Activated CD8-positive, alpha-beta memory T cell treated with anti-CD3 and anti-CD28 coated beads, Interleukin-2, amount 50 U/mL, for 48 hours (primary cell): ENCODE measurements around the gene SMIM36.
"Not testable (repeated sequence)": the region's sequence is repeated elsewhere in the genome, so short reads cannot be mapped to it uniquely, and the experiment has no call there.

ENCODE experiments used
- DNase-seq: peaks from one replicate; pipeline ENCODE4 v3.0.0-alpha.2; 2020

SMIM36 gene

DNA sequence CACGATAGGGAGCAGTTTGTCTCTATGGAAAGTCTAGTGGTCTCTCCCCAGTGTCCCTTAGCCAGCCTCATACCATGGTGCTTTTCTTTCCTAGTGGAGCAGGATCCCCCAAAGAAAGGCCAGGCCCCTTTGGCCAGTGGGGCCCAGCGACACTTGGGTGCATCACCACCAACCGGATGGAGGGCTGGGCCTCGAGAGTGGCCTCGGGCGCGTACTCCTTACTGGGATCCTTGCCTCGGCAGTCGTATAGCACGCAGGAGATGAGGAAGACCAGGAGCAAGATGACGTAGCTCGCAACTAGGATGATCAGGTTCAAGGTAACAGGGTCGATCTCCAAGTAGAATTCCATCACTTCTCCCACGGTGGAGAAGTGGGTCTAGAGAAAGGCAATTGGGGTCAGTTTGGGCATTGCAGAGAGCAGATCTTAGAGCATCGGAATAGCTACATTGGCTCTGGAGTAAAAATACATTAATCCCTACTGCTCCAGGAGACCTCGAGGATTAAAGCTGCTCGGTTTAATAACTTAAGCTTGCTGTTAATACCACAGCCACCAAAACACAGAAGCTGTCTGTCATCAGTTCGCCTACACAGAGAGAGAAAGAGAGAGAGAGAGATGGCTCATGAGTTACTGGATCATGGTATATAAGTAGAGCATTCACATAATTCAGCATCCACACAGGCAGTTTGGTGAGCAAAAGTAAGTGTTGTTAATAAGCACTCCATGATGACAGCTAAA is at the start of gene SMIM36:
Gene SMIM36, minus strand, starts transcription at position 467 of the 736 bp plus-strand sequence.
- no peak for DNase-seq

DNA sequence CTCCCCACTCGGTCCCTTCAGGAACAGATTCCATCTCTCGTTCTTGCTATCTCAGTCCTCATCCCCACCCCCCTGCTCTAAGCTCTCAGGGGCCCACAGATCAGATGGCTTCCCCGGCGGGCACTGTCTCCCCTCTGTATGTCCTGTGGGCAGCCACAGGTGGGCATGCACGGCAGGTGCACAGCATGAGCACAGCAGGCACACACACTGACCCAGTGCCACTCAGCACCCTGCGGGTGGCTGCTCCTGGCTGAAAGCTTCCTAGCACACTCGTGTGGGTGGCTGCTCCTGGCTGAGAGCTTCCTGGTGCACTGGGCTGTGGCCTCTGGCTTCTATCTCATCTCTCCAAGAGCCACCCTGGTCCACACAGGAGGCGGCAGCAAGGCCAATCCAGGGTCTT is 44.5 kb upstream of the SMIM36 start:
- DNase-seq = no peak

DNA sequence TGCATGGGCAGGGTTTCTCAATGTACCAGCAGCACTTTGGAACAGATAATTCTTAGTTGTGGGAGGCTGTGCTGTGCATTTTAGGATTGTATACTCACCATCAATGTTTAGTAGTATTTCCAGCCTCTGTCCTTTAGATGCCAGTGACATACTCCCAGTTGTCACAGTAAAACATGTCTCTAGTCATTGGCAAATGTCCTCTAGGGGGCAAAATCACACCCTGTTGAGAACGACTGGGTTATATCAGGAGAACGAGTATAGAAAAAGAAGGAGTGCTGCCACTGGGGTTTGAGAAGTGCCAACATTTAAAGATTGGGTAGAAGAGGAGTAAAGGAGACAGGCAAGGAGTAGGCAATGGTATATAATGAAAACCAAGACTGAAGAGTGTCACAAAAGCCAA is 37.9 kb upstream of the SMIM36 start:
- no peak for DNase-seq

DNA sequence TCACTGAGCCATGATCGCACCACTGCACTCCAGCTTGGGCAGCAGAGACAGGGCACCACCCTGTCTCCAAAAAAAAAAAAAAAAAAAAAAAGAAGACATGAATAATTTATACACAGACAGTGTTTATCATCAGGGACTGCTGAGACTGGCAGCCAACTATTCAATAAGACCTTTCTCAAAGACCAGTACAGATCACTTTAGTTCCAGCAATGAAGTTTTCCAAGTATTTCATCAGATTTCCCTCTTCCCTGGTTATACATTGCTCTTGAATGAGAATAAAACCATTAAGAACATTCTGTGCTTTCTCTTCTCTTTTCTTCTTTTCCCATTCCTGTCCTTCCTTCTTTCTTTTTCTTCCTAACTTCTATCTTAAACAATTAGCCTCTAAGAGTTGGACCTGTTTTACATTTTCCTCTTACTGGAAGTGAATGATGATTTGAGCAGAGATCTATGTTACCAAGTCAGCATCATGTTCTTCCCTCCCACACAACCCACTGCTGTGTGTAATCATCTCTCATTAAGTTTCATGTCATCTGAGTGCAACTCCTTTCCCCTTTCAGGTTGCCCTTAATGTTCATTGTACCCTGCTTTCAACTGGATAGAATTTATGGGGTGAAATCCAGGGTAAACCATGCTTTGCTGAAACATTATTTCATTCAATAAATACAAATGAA is 35.9 kb upstream of the SMIM36 start:
- no peak for DNase-seq

DNA sequence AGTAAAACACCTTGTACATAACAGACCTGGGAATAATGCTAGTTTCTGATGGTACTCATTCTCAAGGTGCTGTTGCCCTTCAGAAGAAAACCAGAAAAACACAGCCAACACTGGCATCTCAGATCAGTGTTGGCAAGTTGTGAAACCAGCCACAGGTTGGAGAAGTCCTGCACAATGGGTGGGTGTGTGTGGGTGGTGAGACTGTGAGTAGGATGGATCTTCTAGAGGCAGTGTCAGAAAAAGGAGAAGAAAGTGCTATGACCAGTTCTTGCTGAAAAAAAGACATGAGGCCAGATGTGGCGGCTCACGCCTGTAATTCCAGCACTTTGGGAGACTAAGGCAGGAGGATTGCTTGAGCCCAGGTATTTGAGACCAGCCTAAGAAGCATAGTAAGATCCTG is 35.2 kb upstream of the SMIM36 start:
- DNase-seq = no peak

DNA sequence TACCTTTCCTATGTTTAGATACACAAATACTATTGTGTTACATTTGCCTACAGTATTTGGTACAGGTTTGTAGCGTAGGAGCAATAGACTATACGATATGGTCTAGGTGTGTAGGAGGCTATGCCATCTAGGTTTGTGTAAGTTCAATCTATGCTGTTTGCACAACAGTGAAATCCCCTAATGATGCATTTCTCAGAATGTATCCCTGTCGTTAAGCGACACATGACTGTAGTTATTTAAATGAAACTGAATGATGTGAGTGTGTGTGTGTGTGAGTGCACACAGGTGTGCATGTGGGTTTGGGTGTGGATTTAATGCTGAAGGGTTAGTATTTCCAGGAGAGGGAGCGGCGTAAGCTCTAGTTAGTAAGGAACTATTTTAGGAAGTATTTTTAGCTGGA is 34.6 kb upstream of the SMIM36 start:
- no peak for DNase-seq

DNA sequence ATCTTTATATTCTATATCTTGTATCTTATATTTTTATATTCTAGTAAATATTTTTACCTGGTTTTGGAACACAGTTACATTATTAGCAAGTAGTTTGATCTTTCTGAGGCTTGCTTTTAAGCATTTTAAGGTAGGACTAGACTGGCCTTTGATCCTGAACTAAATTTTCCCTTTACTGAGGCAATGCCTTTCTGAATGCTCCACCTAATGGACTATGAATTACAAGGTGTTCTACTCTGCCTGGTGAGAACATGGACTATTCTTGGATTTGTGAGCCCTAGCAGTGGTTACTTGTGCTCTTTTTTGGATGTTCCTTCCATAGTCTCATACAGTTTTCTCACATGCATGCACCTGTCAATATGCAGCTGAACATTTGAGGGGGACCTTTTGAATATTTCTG is 32.5 kb upstream of the SMIM36 start:
- no peak for DNase-seq

DNA sequence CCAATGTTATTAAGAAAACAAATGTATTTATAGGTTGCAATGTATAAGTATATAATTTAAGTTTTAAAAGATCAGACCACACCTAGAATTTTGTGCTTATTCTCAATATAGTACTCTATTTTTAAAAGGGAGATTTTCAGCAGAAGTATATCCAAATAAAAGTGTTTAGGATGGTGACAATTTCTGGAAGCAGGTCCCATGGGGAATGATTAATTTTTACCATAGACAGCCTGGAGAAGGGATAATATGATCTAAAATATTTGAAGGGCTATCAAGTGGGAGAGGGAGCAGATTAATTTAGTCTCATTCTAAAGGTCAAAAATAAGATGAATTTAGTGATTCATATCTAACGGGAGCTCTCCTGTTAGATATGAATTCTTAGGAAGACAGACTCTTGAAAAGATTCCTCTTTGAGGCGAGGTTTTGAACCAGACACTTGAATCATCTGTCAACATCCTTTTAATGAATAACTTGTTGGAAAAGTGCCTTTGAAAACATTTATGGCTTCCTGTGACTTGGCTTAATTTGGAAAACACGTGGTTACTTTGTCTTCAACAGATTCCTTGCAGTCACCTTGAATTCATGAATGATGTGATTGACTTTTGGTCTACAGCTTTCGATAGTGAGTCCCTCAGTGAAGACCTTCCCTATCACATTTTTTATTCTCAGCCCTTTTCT is 29.3 kb upstream of the SMIM36 start:
- DNase-seq = no peak

DNA sequence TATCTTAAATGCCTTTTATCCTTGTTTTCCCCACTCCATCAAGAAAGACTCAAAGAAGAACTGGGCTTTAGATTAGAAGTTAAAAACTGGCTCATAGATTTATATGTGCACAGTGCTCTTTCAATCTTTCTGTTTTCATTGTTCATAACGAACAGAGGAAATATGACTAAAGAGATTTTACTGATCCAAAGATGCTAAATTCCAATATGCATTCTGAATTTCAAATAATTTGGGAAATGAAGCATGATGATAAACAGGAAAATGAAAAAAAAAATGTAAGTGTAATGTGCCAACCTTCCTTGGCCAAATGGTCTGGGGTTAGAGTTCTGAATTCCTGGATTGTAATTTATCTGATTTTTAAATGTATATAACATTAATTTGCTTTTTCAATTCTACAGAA is 25.0 kb upstream of the SMIM36 start:
- DNase-seq = no peak

DNA sequence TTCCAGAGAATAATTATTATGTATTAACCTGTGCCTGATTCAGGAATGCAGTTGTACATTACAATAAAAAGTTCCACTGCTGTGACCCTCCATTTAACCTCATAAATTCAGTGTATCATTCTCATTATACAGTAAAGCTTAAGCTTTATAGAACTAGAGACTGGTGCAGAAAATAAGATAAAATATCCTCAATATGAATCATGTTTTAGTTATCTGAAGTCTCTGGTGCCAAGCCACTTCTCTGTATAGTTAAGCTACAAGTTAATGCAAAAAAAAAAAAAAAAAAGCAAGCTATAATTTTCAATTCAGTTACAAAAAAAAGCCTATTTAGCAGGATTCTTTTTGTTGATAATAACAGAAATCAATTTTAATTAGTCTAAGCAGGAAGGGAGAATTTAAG is 22.4 kb upstream of the SMIM36 start:
- DNase-seq = no peak

DNA sequence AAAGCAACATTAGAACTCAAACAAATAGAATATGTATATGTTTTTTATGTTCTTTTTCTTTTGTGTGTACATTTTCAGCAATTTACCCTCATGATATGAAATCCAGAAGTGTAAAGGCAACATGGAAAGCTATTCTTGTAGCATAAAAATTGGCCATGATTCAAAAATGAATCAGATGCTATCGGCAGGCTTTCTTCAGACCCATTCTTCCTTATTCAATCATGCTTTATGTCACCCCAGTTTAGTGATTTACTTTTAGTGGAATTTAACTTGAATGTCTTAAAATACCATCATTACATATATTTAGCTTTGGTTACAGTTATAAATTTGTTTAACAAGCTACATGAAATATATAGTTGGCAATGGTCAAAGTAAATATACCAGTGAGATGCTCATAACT is 21.4 kb upstream of the SMIM36 start:
- no peak for DNase-seq

DNA sequence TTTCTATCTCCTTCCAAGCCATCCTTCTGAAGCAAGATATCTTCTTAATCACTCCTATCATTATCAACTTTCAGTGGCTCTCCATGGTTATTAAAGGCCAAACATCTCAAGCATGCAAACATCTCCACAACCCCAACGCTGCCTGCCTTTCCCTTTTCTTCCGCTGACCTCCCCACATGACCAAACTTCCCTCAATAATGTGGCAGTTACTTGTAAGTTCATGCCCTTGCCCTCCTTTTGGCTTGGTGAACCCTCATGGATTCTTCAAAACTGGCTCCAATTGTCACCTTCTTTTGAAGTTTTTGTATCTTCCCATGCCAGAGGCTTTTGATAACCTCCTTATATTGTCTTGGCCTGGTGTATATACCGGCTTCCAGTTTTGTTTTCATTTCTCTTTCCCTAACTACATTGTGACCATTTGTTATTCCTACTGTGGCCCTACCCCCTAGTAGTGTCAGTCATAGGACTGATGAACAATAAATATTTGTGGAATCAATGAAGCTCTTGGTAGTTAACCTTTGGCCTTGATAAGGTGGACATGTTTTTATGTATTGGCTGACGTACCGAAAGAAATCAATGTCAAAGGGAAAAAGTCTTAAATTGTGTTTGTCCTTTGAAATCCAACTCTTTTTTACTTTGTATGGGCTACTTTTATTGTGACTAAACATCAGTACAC is 19.9 kb upstream of the SMIM36 start:
- DNase-seq = no peak

DNA sequence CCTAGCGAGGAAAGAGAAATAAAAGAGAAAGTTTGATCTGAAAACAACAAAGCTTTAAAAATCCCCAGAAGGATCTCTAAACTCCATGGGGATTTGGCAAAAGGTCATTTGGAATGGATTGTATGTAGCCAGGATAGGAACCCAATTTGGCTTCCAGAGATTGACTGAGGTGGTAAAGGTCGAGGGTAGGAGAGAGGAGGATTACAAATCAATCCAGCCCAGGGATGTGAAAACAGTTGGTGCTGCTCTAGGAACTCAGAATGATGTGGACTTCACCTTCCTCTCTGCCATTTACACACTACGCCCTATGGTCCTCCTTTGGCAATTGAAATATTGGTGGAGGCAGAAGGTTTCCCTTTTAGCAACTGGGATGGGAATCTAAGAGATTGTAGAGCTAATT is 18.8 kb upstream of the SMIM36 start:
- DNase-seq = no peak

DNA sequence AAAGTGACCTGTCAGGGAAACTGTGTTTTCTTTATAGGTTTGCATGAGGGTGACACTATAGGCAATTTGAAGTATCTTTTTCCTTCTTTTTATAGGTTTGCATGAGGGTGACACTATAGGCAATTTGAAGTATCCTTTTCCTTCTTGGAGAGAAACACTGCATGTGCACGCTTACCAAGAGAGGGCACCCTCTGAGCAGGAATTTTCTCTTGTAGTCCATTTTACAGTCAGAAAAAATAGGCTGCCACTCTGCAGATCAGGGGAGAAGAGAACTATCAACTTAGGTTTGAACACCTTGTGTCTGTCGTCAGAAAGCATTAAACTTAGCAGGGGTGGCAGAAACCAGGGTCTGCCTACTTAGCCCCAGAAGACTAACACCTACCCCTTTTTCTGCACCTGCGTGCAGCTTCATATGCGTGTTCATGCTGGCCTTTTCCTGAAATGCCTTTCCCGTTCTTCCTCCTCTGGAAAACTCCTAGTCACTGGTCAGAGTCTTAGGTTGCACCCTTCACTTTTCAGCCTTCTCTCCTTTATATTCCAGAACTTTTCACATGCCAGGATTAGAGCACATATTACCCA is 16.4 kb upstream of the SMIM36 start:
- no peak for DNase-seq

DNA sequence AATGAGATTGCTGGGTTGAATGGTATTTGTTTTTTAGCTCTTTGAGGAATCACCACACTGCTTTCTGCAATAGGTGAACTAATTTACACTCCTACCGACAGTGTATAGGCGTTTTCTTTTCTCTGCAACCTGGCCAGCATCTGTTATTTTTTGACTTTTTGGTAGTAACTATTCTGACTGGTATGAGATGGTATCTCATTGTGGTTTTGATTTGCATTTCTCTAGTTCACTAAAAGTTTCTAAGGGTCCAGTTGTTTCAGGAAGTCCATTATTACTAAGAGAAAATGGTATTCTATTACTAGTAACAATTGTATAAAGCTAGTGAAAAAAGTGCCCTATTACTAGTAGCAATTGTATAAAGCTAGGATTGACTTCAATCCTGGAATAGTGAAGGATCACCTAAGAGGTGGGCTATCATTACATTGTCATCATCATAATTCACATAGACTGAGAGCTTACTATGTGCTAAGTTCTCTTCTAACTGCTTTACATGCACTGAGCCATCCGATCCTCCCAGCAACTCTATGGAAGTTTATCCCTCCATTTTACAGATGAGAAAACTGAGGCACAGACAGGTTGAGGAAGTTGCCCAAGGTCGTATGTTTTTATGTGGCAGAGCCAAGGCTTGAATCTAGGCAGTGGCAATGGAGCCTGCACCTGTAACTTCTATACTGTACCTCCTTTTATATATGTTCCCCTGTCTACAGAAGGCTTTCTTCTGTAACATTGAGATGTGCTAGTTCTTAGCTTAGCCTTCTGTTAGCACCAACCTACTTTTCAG is 13.4 kb upstream of the SMIM36 start:
- no peak for DNase-seq

DNA sequence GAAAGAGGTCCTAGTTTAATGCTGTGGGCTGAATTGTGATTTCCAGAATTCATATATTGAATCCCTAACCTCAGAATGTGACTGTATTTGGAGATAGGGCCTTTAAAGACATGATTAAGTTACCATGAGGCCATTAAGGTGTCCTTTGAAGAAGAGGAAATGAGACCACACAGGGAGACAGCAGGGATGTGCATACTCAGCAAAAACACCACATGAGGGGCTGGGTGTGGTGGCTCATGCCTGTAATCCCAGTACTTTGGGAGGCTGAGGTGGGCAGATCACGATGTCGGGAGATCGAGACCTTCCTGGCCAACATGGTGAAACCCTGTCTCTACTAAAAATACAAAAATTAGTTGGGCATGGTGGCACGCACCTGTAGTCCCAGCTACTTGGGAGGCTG is 11.8 kb upstream of the SMIM36 start:
- not testable (repeated sequence) for DNase-seq

DNA sequence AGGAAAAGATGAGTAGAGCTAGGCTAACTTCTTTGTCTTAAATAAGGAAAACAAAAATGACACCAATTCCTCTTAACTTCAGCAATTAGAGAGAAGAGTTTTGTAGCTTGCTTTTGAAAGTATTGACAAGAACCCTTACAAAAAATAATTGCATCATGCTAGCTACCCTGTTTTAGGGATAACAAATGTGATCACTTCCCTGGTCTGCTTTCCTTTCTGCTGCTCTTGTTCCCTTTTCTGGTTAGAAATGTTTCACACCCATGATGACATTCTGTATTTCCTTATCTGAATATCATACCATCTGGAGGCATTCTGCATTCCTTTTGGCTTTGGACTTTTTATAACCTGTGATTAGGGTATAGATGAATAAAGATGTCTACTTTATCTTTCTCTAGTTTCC is 9.9 kb upstream of the SMIM36 start:
- DNase-seq = no peak

DNA sequence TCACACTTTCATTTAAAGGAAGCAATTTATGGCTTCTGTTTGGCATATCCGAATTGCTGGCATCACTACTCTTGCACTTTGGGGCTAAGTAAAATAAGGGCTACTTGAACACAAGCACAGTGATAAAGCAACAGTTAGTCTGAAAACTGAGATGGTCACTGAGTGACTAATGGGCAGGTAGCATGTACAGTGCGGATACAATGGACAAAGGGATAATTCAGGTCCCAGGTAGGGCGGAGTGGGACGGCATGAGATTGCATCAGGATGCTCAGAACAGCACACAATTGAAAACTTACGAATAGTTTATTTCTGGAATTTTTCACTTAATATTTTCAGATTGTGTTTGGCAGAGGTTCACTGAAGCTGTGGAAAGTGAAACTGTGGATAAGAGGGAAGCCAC is 9.2 kb upstream of the SMIM36 start:
- no peak for DNase-seq

DNA sequence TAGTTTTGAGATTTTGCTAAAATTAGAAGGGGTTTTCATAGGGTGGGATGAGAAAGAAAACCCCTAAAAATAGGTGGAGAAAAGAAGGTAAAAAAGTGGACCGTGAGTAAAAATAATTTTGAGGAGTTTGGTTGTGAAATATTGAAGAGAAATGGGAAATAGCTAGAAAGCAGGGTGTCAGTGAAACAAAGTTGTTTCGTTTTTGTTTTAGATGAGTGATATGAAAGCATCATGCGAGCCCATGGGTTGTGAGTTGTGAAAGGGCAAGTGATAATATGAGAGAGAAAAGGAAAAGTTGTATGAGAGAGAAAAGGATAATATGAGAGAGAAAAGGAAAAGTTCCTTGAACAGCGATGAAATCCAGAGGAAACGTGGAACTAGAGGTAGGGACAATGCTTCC is 7.3 kb upstream of the SMIM36 start:
- DNase-seq = no peak

DNA sequence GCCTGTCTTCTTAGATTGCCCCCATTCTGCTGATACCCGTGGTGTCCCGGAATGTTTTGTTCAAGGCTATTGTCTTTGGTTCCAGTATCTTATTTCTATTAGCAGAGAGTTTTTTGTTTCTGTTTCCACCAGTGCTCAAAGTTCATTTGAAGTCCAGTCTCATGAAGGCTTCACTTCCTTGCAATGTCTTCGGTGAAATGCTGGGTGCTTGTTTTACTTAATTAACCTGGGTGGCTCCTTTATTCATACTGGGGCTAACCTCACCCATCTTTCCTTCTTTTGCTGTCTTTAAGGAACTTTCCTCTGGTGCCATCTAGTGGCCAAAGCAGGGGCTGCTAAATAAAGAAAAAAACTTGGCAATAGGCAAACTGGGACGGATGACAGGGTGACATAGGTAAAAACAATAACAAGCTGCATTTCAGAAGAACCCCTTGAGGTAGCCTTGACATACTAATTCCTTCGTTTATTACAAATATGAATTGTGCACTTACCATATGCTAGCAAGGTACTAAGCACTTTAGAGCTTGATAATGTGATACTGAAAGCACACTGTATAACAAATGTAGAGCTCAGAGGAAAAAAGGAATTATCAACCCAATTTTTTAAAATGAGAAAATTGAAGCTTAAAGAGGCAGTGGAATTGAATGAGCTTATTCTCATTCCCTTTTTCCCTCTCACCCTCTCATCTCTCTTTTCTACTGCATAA is 2.8 kb upstream of the SMIM36 start:
- DNase-seq = peak; percentile 87

DNA sequence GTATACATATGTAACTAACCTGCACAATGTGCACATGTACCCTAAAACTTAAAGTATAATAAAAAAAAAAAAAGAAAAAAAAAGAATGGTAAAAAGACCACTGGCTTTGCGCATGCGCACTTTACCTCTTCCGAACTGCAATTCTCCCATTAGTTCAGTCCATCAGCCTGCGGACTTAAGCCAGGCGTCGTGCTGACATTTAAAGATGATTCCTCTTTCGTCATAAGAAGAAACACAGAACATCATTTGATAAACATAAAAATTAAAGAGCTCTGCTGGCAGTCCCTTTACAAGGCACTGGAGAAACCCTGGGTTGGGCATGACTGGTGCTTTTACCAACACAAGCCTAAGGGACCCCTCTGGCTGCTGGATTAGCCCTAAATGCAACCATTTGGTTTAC is 3.6 kb downstream of the SMIM36 start:
- DNase-seq = not testable (repeated sequence)

DNA sequence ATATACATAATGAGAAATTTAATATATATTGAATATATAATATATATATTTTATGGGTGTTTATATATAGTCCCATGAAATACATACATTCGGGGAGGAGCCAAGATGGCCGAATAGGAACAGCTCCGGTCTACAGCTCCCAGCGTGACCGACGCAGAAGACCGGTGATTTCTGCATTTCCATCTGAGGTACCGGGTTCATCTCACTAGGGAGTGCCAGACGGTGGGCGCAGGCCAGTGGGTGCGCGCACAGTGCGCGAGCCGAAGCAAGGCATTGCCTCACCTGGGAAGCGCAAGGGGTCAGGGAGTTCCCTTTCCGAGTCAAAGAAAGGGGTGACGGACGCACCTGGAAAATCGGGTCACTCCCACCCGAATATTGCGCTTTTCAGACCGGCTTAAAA is 9.6 kb downstream of the SMIM36 start:
- DNase-seq = not testable (repeated sequence)
